GM03348 (cell line): ENCODE measurements around the gene KCTD5.
"Not testable (repeated sequence)": the region's sequence is repeated elsewhere in the genome, so short reads cannot be mapped to it uniquely, and the experiment has no call there.

ENCODE experiments used
- DNase-seq: peaks from one replicate; pipeline ENCODE4 v3.0.0; 2012; ENCODE audit warnings: low spot score

Gene KCTD5

DNA sequence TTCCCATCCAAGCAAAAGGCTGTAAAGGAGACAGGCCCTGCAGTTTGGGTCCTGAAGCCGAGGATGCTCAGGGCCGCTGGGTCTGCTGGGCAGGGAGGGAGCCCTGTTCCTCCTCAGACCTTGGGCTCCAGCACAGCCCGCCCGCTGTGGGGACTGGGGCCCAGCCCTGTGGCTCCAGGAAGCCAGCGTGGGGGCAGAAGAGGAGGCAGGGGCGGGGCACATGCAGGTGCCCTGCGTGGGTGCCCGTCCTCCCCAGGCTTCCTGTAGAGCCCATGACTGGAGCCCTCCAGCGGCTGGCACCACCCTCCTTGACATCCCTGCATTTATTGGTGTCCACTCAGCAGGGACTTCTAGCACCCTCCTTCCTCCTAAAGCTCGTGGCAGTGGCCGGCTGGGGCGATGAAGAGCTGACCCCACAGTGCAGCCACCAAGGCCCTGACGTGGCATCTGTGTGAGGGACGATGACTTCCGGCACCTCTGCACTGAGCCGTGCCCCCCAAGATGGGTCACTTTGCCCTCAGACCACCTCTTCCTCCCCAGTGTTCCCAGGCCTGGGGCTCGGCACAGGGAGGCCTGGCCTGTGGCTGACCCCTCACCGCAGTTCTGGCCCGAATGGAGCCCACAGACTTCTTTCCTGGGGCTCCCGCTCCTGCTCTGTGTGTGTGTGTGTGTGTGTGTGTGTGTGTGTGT, 27.8 kb downstream of the KCTD5 start:
- no peak for DNase-seq

DNA sequence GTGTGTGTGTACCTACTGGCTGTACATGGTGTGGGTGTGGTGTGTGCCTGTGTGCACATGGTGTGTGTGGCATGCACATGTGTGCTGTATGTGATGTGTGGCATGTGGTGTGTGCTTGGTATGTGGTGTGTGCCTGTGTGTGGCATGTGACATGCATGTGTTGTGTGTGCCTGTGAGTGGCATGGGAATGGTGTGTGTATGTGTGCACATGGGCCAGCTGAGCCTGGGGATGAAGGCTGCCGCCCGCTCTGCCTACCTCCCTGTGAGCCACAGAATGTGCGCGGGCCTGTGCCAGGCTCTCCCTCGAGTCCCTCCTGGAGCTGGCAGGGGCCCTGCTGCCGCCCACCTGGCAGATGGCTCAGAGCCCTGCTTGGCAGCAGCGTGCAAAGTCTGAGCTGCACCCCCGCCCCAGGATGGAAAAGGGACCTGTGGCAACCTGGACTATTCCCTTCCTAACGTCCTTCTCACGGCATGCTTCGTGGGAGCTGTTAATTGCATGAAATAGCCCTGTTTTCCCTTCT, 28.4 kb downstream of the KCTD5 start:
- DNase-seq, result no peak

DNA sequence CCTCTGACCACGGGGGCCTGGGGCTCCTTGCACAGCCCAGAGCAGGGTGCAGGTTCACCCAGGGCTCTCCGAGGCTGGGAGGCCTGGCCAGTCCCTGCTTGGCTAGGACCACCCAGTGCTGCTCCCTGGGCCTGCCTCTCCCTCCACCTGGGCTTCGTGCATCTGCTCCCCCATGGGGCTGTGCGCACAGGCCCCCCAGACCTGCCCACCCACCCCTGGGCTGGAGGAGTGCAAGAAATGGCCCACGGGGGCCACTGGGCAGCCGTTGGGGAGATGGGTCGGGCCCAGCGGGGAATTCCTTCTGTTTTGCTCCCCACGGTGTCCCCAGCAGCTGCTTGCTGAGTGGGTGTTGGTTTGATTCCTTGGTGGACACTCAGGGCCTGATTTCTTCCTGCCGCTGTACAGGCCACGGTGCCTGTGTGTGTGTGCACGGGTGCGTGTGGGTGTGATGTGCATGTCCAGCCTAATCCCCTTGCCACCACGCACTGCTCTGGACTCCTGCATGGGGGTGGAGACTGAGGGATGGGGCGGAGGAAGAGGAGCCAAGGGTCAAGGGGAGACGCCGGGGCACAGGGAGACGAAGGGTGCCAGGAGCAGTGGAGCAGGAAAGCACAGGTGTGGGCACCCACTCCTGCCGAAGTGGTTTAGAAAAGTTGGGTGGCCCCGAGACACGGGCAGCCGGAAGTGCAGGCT, 29.2 kb downstream of the KCTD5 start:
- no peak for DNase-seq

DNA sequence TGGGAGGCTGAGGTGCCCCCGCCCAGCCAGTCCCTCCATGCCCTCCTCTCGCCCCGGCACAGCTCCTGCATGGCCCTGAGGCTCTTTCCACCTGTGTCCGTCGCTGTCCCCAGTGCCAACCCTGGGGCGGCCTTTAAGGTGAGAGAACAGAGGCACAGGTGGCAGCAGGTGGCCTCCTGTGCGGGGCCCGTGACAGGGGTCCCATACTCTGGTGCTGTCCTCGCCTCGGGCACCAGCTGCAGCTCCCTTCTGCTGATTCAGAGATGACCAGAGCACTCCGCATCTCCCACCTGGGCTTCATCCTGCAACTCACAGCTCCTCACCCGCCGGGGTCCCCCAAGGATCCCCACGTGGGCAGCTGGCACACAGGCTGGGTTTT, 29.7 kb downstream of the KCTD5 start:
- no peak for DNase-seq

DNA sequence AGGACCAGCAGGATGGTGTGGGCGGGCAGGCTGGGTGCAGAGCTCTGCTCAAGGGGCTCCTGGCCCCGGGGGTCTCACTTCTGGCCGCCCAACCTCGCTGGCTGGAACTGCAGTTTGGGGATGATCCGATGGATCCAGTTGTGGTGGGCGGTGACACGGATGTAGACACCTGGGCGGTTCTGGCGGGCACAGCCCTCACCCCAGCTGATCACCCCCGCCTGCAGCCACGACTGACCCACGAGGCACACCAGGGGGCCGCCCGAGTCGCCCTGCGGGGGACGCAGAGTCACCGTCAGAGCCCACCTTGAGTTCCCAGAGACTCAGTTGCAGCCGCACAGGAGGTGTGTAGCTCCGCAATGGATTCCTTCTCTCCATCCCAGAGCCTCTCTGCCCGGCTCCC, 30.2 kb downstream of the KCTD5 start:
- no peak for DNase-seq

DNA sequence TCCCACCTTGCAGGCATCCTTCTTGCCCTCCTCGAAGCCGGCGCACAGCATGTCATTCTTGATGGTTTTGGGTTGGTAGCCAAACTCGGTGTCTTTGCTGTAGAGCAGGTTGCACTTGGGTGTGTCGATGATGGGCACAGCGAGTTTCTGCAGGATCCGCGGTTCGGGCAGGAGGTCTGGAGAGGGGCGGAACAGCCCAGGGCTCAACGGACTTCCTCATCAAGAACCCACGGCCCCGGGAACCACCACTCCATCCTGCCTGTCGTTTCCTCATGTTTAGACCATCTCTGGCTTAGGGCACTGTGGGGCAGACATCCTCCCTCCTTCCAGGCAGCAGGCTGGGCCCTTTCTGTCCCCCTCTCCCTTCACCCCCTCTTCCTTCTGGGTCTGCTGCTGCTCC, 31.2 kb downstream of the KCTD5 start:
- no peak for DNase-seq

DNA sequence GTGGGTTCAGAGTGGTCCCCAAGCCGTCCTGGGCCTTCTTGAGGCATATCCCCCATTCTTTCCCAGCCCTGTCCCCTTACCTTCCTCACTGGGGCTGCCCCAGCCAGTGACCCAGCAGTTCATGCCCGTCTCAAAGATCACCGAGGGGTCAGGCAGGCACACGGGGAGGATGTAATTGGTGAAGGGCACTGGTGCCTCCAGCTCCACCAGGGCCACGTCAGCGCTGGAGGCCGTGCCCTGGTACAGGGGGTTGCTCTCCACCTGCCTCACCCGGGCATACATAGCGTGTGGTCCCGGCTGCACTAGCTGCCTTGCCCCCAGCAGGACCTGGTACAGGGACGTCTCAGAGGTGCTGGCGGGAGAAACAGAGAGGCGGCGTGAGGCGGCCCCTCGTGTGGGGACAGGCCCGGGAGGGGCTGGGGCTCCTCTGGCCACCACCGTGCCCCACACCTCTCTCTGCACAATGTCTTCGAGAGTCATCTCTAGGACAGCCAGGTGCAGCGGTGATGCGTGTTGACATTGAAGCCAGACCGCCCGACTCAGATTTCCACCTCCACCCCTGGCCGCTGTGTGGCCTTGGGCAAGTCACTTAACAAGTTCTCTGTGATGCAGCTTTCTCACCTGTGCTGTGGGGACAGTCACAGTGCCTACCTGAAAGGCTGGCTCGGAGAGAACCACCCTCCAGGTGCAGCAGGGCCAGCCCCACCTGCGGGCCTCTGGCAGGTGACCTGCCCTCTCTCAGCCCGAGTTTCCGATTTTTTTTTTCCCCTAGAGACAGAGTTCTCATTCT, 31.9 kb downstream of the KCTD5 start:
- DNase-seq, result no peak

DNA sequence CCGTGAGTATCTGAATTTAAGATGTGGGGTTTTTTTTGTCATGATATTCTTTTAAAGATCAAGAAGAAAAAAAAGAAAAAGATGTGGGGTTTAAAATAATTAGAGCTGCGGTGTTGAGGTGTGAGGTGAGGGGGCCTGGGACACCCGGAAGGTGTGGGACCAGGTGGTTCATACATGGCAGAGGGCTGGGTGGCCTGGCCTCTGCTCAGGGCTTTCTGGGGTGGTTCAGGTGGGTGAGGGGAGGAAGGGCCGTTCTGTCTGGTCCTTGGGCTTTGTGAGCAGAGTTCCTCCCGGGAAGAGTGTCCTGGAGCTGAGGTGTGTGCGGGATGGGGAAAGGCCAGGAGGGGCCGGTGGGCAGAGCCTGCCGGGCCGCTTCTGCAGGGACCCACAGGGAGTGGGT, 32.7 kb downstream of the KCTD5 start:
- no peak for DNase-seq

DNA sequence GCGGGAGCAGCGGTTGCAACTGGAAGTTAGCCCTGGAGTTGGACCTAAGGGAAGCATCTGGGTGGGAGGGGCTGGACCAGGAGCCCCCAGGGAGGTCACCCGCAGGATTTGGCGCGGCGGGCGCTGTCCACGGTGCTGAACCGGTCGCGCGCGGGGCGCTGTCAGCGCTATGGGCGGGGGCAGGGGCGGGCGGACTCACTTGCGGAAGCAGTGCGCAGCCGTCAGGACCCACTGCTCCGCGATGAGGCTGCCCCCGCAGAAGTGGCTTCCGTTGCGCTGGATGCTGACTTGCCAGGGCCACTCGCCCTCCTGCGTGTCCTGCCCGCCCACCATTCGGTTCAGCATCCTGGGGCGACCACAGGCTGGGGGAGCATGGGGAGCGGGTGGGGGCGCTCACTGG, 33.2 kb downstream of the KCTD5 start:
- peak; percentile 84 for DNase-seq

DNA sequence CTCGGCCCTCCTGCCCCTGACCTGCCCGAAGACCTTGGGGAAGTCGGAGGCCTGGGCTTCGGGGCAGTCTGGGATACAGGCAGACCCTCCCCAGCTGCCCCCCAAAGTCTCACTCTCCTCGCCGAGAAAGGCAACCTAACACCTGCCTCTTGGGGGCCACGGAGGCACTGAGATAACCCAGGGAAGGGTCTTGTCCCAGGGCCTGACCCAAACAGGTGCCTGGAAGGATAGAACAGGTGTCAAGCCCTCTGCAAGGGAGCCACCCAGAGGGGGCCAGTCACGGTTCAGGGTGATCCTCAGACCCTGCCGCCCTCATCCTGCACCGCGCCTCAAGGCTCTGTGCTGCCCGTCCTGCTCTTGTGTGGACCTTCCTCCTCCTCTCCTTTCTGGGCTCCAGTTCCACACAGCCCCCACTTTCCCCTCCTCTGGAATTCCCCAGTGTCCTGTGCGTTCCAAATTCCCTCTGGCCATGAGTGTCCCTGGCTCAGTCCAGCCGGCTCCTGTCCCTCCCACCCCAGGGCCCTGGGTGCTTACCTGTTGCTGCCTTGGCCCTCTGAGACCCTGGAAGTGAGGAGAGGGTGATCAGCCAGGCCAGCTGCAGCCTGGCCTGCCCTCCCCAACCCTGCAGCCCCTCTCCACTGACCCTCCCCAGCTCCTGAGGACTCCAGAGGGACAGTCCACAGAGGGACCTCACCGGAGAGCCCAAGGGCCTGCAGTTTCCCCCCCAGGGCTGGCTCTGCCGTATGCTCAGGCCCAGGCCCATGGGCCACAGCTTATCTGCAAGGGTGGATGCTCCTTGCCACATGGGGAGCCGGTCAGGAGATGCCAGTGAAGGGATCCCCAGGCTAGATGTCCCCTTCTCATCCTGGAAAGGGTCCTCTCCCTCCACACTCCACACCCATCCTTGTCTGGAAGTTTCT, 33.9 kb downstream of the KCTD5 start:
- DNase-seq, result no peak

DNA sequence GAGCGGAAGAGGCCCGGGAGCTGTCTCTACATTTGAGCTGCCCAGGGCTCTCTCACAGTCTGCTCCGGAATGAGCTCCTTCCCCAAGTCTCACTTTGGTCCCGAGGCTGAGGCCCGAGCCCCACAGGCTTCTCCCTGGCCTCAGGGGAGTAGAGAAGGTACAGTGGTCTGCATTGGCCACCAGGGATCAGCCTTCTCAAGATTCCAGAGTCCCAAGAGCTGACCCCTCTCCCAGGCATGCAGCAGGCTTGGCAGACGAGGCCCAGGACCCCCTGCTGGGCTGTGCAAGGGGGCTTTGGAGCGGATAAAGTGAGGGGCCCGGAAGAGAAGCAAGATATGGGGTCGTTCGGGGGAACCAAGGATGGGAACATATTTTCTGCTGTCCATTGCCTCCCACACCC, 34.6 kb downstream of the KCTD5 start:
- DNase-seq, result no peak

DNA sequence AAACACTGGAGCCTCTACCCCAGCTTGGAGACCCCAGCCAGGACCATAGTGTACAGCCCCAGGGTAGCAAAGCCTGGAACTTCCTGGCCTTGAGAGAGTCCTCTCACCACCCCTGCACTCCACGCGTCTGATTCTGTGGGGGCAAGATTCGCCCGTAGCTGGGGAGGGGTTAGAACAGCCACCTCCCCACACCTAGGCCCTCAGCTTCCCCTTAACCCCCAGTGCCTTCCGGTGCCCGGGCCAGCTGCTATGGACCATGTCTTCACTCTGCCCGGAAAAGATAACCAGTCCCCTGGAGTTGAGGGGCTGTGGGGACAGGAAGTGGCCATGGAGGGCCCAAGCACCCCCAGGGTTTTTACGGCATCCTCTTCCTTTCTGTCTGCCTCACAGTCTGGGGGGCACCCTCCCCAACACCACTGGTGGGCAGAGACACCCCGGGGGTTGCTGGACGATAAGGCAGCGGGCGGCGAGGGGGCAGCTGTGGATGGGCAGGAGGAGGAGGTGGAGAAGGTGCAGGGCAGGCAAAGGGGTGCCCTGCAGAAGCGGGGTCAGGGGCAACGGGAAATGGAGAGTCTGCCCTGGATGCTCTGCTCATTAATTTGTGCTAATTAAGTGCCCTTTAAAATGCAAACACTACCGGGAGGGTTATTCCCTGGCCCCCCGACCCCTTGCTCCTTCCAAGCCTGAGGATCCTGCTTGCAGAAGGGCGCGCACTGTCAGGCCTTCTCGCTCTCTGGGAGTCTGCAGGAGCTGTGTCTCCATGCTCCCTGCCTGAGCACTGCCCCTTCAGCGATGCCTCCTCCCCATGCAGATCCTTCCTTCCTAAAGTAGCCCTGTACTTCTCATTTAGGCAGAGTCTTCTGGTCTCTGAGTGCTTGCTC, 35.3 kb downstream of the KCTD5 start:
- DNase-seq, result no peak

DNA sequence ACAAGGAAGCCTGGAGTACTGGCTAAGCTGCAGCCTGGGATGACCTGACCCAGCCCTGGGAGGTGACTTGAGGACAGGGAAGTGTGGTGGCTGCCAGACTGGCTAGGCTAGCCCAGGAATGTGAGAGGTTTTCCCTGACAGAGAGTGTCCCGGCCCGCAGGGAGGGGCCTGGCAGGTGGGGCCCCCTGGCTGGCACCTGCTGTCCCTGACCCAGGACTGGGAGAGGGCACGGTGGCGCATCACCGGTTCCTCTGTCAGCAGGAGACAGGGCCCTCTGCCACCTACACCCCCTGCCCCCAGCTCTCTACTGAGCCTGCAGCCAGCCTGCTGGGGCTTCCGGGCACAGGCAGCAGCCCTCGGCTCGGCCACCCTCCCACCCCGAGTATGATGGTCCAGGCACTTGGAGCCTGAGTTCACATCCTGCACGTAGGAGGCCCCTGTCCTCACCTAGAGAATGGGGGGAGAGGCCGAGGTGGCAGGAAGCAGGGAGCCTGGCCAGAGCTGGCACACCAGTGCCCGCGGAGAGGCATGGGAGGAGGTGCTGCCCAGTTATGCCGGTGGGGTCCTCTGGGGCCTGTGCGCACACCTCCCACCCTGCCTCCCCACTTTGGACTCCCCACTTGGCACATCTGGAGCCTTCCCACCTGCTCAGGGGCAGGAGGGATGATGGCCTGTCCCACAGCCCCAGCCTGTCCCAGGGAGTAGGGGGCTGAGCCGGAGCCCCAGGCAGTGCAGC, 37.2 kb downstream of the KCTD5 start:
- DNase-seq, result no peak

DNA sequence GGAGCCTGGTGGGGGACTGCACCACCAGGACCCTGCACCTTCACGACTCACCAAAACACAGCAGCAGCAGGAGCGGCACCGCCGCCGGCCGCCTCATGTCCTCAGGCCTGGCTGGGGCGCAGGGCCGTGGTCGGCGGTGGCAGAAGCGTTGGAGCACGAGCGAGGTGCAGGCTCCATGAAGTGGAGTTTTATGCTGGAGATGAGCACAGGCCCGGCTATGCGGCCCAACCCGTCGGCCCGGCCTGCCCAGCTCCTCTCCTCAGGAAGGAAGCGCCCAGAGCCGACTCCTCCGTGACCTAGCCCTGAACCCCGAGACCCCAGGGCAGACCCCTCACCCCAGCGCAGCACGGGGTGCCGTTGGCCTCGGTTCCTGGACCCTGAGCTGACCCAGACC, 37.7 kb downstream of the KCTD5 start, which contains the start of gene PRSS27:
Gene PRSS27, minus strand, starts transcription at position 161 of the 394 bp plus-strand sequence. Its CDS starts 64 bp downstream, at position 97.
- no peak for DNase-seq

DNA sequence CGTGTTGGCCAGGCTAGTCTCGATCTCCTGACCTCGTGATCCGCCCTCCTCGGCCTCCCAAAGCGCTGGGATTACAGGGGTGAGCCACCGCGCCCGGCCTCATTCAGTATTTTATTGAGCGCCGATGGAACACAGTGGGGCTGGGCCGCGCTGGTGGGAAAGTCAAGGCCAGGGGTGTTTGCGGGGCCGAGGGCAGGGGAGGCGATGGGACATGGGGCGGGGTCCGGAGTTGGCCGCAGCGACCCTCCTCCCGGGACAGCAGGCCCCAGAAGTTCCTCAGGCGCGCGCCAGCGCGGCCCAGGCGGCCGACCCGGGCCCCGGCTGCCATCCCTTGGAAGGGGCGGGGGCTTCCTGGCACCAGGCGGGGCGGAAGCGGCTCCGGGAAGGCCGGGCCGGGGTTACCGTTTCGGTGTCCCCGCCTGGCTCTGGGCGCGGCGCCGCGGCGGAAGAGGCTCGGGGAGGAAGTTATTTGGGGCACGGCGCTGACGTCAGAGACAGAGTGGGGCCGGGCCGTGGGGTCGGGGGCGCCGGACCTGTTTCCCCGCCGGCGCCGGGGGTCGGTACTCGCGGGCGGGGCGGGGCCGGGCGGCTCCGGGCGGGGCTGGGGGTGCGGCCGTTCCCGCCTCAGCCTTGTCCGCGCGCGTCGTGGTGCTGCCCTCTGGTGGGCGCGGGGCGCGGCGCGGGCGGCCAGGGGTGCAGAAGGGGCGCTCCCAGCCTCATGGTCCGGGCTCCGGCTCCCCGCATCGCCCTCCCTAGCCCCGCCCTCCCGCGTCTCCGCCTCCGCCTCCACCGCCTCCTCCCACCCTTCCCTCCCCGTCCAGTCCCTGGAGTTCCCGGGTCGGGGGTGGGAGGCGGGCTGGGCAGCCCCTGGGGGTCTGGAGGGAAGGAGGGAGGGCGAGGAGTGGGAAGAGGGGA, 38.7 kb downstream of the KCTD5 start:
- DNase-seq, result peak; percentile 96

DNA sequence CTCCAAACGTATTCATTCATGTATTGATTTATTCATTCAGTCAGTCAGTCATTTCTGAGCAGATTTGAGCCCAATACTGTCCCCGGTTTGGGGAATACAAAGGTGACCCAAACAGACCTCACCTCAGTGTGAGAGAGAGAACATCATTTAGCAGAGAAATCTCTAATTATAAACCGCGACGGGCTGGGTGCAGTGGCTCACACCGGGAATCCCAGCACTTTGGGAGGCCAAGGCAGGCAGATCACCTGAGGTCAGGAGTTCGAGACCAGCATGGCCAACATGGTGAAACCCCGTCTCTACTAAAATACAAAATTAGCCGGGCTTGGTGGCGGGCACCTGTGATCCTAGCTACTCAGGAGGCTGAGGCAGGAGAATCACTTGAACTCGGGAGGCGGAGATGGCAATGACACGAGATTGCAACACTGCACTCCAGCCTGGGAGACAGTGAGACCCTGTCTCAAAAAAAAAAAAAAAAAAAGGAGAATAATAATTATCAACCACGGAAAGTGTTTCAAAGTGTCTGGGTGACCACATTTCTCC, 39.4 kb downstream of the KCTD5 start:
- not testable (repeated sequence) for DNase-seq

DNA sequence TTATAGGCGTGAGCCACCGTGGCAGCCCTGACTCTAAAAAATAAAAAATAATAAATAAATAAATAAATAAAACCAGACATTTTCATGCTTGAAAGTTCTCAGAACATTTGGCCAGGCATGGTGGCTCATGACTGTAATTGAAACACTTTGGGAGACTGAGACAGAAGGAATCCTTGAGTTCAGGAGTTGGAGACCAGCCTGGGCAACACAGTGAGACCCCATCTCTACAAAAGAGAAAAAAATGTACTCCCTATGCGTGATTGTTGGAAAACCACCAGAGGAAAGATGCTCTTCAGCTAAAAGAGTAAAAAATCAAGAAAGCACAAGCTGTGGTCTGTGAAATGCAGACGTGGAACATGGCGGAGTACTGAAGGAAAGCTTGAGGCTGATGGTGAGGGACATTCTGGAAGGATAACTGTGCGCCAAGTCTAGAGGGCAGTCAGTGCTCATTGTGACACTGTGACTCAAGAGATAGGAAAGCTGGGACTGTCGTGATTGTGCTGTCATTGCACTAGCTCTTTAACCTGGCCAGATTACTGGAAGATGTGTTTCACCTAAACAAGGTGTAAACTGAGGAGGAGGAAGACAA, 41.9 kb downstream of the KCTD5 start:
- no peak for DNase-seq

DNA sequence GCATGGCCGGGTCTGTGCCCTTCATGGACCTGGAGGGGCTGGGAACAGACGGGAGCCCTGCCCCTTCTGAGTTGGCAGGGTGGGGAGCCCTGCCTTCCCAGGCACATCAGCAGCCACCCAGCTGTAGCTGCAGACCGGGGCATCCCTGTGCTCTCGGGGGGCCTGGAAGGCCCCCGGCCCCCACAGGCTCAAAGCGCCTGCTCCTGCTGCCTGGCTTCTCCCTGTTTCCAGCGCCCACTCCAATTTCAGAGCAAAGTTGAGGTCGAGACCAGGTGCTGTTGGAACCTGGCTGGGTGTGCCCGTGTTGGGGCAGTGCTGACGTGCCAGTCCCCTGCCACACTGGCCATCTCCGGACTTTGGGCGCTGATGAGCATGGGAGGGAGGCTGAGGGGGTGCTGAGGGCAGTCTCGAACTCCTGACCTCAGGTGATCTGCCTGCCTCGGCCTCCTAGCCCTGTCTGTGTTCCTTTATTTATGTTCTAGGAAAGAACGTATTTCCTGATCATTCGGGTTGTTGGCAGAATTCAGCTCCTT, 42.6 kb downstream of the KCTD5 start:
- no peak for DNase-seq
